Measurements from ENCODE around the gene HELZ. TPM values are rescaled to one million over a fixed set of nuclear protein-coding genes. Genes with fewer than 3 reads are reported as not detected.
A peak's percentile ranks its signal among the peaks of the same experiment; 100 is the strongest.
"Not testable (repeated sequence)": the region's sequence is repeated elsewhere in the genome, so short reads cannot be mapped to it uniquely, and the experiment has no call there.

The HELZ gene
- total RNA-seq, 1 donor from 2014 or later, result 86.0 TPM

- DNase-seq (ENCODE audit: low spot score) (no peak), ATAC-seq (no peak)
- intact Hi-C loops (cut with DNase I), result no loop called here
Observed at GRCh38 chr17:67132366-67132765, 112.6 kb downstream of the HELZ start.

- no peak for ATAC-seq
- DNase-seq (ENCODE audit: low spot score), result no peak
- intact Hi-C loops (cut with DNase I), result no loop called here
Observed at GRCh38 chr17:67130768-67131167, 114.2 kb downstream of the HELZ start.

GRCh38 chr17:67129283-67129682 is 115.7 kb downstream of the HELZ start:
- ATAC-seq (no peak), DNase-seq (ENCODE audit: low spot score) (no peak)
- intact Hi-C loops (cut with DNase I), result no loop called here

GRCh38 chr17:67128700-67129099 is 116.3 kb downstream of the HELZ start:
- intact Hi-C loops (cut with DNase I), result no loop called here
- DNase-seq (ENCODE audit: low spot score) (no peak), ATAC-seq (no peak)

- intact Hi-C loops (cut with DNase I), result no loop called here
- no peak for ATAC-seq
- DNase-seq (ENCODE audit: low spot score), result no peak
Observed at GRCh38 chr17:67127925-67128324, 117.1 kb downstream of the HELZ start.

GRCh38 chr17:67126983-67127382 is 118.0 kb downstream of the HELZ start:
- intact Hi-C loops (cut with DNase I), result no loop called here
- ATAC-seq (no peak), DNase-seq (ENCODE audit: low spot score) (no peak)

GRCh38 chr17:67126543-67126942 is 118.5 kb downstream of the HELZ start:
- DNase-seq (ENCODE audit: low spot score); intact Hi-C loops (cut with DNase I); ATAC-seq: not testable (repeated sequence)

GRCh38 chr17:67125924-67126323 is 119.1 kb downstream of the HELZ start:
- ATAC-seq, result no peak
- intact Hi-C loops (cut with DNase I), result no loop called here
- no peak for DNase-seq (ENCODE audit: low spot score)

GRCh38 chr17:67125417-67125816 is 119.6 kb downstream of the HELZ start:
- DNase-seq (ENCODE audit: low spot score), result no peak
- ATAC-seq, result no peak
- intact Hi-C loops (cut with DNase I), result no loop called here

- intact Hi-C loops (cut with DNase I), result no loop called here
- no peak for ATAC-seq
Observed at GRCh38 chr17:67124450-67125148, 120.4 kb downstream of the HELZ start.

GRCh38 chr17:67123699-67124098 is 121.3 kb downstream of the HELZ start:
- DNase-seq (ENCODE audit: low spot score) (no peak), ATAC-seq (no peak)
- intact Hi-C loops (cut with DNase I), result no loop called here

More at GRCh38 chr17:67124450-67125148, 120.4 kb downstream of the HELZ start:
- no peak for DNase-seq (ENCODE audit: low spot score)

GRCh38 chr17:67121316-67121891 is 123.6 kb downstream of the HELZ start:
- ATAC-seq, result peak; percentile 59
- no peak for DNase-seq (ENCODE audit: low spot score)
- intact Hi-C loops (cut with DNase I), result no loop called here

- ATAC-seq, result no peak
- no peak for DNase-seq (ENCODE audit: low spot score)
Observed at GRCh38 chr17:67119102-67119501, 125.9 kb downstream of the HELZ start.

GRCh38 chr17:67116045-67116575 is 128.9 kb downstream of the HELZ start:
- ATAC-seq (no peak), DNase-seq (ENCODE audit: low spot score) (no peak)
- intact Hi-C loops (cut with DNase I), result no loop called here

More at GRCh38 chr17:67119102-67119501, 125.9 kb downstream of the HELZ start:
- intact Hi-C loops (cut with DNase I), result no loop called here

GRCh38 chr17:67115401-67115800 is 129.6 kb downstream of the HELZ start:
- intact Hi-C loops (cut with DNase I), result no loop called here
- DNase-seq (ENCODE audit: low spot score), result no peak

GRCh38 chr17:67113486-67113885 is 131.5 kb downstream of the HELZ start:
- ATAC-seq (no peak), DNase-seq (ENCODE audit: low spot score) (no peak)
- intact Hi-C loops (cut with DNase I), result no loop called here

More at GRCh38 chr17:67115401-67115800, 129.6 kb downstream of the HELZ start:
- ATAC-seq, result no peak

- DNase-seq (ENCODE audit: low spot score) (no peak), ATAC-seq (no peak)
- intact Hi-C loops (cut with DNase I), result no loop called here
Observed at GRCh38 chr17:67111808-67112207, 133.2 kb downstream of the HELZ start.

GRCh38 chr17:67111327-67111726 is 133.7 kb downstream of the HELZ start:
- no peak for ATAC-seq
- intact Hi-C loops (cut with DNase I), result no loop called here
- DNase-seq (ENCODE audit: low spot score), result no peak

GRCh38 chr17:67110619-67111018 is 134.4 kb downstream of the HELZ start:
- intact Hi-C loops (cut with DNase I), result no loop called here
- no peak for ATAC-seq

GRCh38 chr17:67109111-67109510 is 135.9 kb downstream of the HELZ start:
- intact Hi-C loops (cut with DNase I), result no loop called here
- ATAC-seq (no peak), DNase-seq (ENCODE audit: low spot score) (no peak)

More at GRCh38 chr17:67110619-67111018, 134.4 kb downstream of the HELZ start:
- DNase-seq (ENCODE audit: low spot score), result no peak
